ENCODE data around the gene SGCG. TPM values are rescaled to one million over a fixed set of nuclear protein-coding genes. Genes with fewer than 3 reads are reported as not detected.
"Not testable (repeated sequence)": the region's sequence is repeated elsewhere in the genome, so short reads cannot be mapped to it uniquely, and the experiment has no call there.

The SGCG gene
- total RNA-seq, 1 experiment from 2014 or later = not detected

GRCh38 chr13:23292586-23292985 is 111.8 kb downstream of the SGCG start:
- Mint-ChIP-seq H3K27ac (no peak overlapping the region), H3K4me1 (no peaks in the 10 kb centered on the region), H3K36me3 (ENCODE audit: insufficient read depth in 1 of 3, low read depth in 3 of 3) (peaks cover 3 to 8% (median 7%) of the 10 kb centered on the region in 3 experiments; a peak in 5 of 7 replicates), H3K9me3 (peaks cover 5 to 10% of the 10 kb centered on the region in 2 experiments), H3K27me3 (ENCODE audit: low read depth) (no peaks in the 10 kb centered on the region), H3K4me3 (no peak overlapping the region)
- no peaks in the 10 kb centered on the region for H3K79me2 ChIP-seq (ENCODE audit: insufficient read depth, low read length)
- DNase-seq = no peak
- no peak overlapping the region for H3K23ac ChIP-seq (ENCODE audit: insufficient read length, low read depth, low read length)
- H2BK20ac ChIP-seq (ENCODE audit: low read depth, low read length, poor library complexity, severe bottlenecking) = no peak overlapping the region
- no peak overlapping the region for H3K56ac ChIP-seq (ENCODE audit: insufficient read length, low read depth, low read length)
- H3K27me3 ChIP-seq (ENCODE audit: insufficient read depth, low read length) = no peaks in the 10 kb centered on the region
- H2BK15ac ChIP-seq (ENCODE audit: low read depth, low read length) = no peak overlapping the region
- H3K23me2 ChIP-seq (ENCODE audit: insufficient read length, low read depth, low read length, poor library complexity, severe bottlenecking) = no peaks in the 10 kb centered on the region
- no peak for TF ChIP-seq CTCF (conservative IDR thresholded peaks at IDR 0.05)
- H3K14ac ChIP-seq (ENCODE audit: insufficient read depth, low read length) = no peak overlapping the region
- H2AK5ac ChIP-seq (ENCODE audit: insufficient read length, low read length) = no peak overlapping the region
- no peak overlapping the region for H3K27ac ChIP-seq (ENCODE audit: insufficient read length, low read depth, low read length)
- no peak overlapping the region for H3K4ac ChIP-seq (ENCODE audit: low read depth, low read length)
- H4K20me1 ChIP-seq (ENCODE audit: control insufficient read depth, insufficient read depth, insufficient read length) = no peaks in the 10 kb centered on the region
- WGBS (ENCODE audit: extremely low coverage, insufficient read length, low lambda C conversion rate) = no CpG with 5 or more reads among the region's 1 CpG
- H3K9me3 ChIP-seq (ENCODE audit: control insufficient read depth, low read depth, low read length) = no peaks in the 10 kb centered on the region
- H3K79me1 ChIP-seq (ENCODE audit: insufficient read depth, low read depth, low read length, poor library complexity, severe bottlenecking) = no peaks in the 10 kb centered on the region
- no peak overlapping the region for H4K5ac ChIP-seq (ENCODE audit: insufficient read length, low read depth, low read length)
- H4K91ac ChIP-seq (ENCODE audit: insufficient read length, low read depth, low read length) = no peak overlapping the region
- no peak overlapping the region for H2BK5ac ChIP-seq (ENCODE audit: insufficient read length, low read length)
- H4K8ac ChIP-seq (replicated peaks; ENCODE audit: insufficient read length, low read depth, low read length) = no peak overlapping the region
- no peak overlapping the region for H3K4me2 ChIP-seq (ENCODE audit: insufficient read depth, insufficient read length, low read length)
- H3K4me1 ChIP-seq (ENCODE audit: insufficient read depth, low read length) = no peaks in the 10 kb centered on the region
- no peak overlapping the region for H2BK12ac ChIP-seq (ENCODE audit: insufficient read length, low read depth, low read length)
- no peak overlapping the region for H3K18ac ChIP-seq (ENCODE audit: insufficient read length, low read depth, low read length)
- no peak overlapping the region for H2BK120ac ChIP-seq (ENCODE audit: low read depth, low read length, poor library complexity, severe bottlenecking)
- H3K9ac ChIP-seq (ENCODE audit: extremely low read depth, insufficient read length, low read length) = no peak overlapping the region
- no peak overlapping the region for H2AFZ ChIP-seq (ENCODE audit: low read length)
- no peak overlapping the region for H3T11ph ChIP-seq (ENCODE audit: low read length)

DNA sequence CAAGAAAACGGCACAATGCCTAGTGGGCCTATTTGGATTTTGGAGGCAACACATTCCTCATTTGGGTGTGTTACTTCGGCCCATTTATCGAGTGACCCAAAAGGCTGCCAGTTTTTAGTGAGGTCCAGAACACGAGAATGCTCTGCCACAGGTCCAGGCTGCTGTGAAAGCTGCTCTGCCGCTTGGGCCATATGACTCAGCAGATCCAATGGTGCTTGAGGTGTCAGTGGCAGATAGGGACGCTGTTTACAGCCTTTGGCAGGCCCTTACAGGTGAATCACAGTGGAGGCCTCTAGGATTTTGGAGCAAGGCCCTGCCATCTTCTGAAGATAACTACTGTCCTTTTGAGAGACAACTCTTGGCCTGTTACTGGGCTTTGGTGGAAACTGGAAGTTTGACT is 134.1 kb downstream of the SGCG start:
- H3K9me3 ChIP-seq (ENCODE audit: control insufficient read depth, low read depth, low read length); H3K18ac ChIP-seq (ENCODE audit: insufficient read length, low read depth, low read length); H2AK5ac ChIP-seq (ENCODE audit: insufficient read length, low read length); H3K56ac ChIP-seq (ENCODE audit: insufficient read length, low read depth, low read length); H3K27me3 Mint-ChIP-seq (ENCODE audit: low read depth); H3T11ph ChIP-seq (ENCODE audit: low read length); H3K4ac ChIP-seq (ENCODE audit: low read depth, low read length); H3K9me3 Mint-ChIP-seq; H3K36me3 Mint-ChIP-seq (ENCODE audit: insufficient read depth in 1 of 3, low read depth in 3 of 3); H3K14ac ChIP-seq (ENCODE audit: insufficient read depth, low read length); H3K4me1 ChIP-seq (ENCODE audit: insufficient read depth, low read length); H2AFZ ChIP-seq (ENCODE audit: low read length); H3K79me1 ChIP-seq (ENCODE audit: insufficient read depth, low read depth, low read length, poor library complexity, severe bottlenecking); H4K8ac ChIP-seq (replicated peaks; ENCODE audit: insufficient read length, low read depth, low read length); H2BK120ac ChIP-seq (ENCODE audit: low read depth, low read length, poor library complexity, severe bottlenecking); H4K20me1 ChIP-seq (ENCODE audit: control insufficient read depth, insufficient read depth, insufficient read length); H3K27me3 ChIP-seq (ENCODE audit: insufficient read depth, low read length); H3K23me2 ChIP-seq (ENCODE audit: insufficient read length, low read depth, low read length, poor library complexity, severe bottlenecking); H3K4me3 Mint-ChIP-seq; H3K4me1 Mint-ChIP-seq; H2BK5ac ChIP-seq (ENCODE audit: insufficient read length, low read length); H3K9ac ChIP-seq (ENCODE audit: extremely low read depth, insufficient read length, low read length); H3K4me2 ChIP-seq (ENCODE audit: insufficient read depth, insufficient read length, low read length); H3K79me2 ChIP-seq (ENCODE audit: insufficient read depth, low read length); H4K91ac ChIP-seq (ENCODE audit: insufficient read length, low read depth, low read length); H2BK20ac ChIP-seq (ENCODE audit: low read depth, low read length, poor library complexity, severe bottlenecking); H4K5ac ChIP-seq (ENCODE audit: insufficient read length, low read depth, low read length); H3K23ac ChIP-seq (ENCODE audit: insufficient read length, low read depth, low read length); H3K27ac ChIP-seq (ENCODE audit: insufficient read length, low read depth, low read length); H3K27ac Mint-ChIP-seq; DNase-seq; H2BK12ac ChIP-seq (ENCODE audit: insufficient read length, low read depth, low read length); H2BK15ac ChIP-seq (ENCODE audit: low read depth, low read length): not testable (repeated sequence)
- whole genome bisulfite sequencing (ENCODE audit: extremely low coverage, insufficient read length, low lambda C conversion rate) = no CpG with 5 or more reads among the region's 6 CpGs

Data from H9 (cell line).